Jurkat, Clone E6-1 (cell line): ENCODE data around the gene SLAMF1.
"Not testable (repeated sequence)": the region's sequence is repeated elsewhere in the genome, so short reads cannot be mapped to it uniquely, and the experiment has no call there.

Experiments used
- DNase-seq: peaks from one replicate; pipeline ENCODE4 v3.0.0-alpha.2; 2011; ENCODE audit warnings: low read depth, low spot score
- H3K4me3 ChIP-seq: 2 replicates; pipeline ENCODE4 v1.5.1; 2011; ENCODE audit warnings: mild to moderate bottlenecking, low read length, control low read depth, moderate library complexity

SLAMF1 gene

DNA sequence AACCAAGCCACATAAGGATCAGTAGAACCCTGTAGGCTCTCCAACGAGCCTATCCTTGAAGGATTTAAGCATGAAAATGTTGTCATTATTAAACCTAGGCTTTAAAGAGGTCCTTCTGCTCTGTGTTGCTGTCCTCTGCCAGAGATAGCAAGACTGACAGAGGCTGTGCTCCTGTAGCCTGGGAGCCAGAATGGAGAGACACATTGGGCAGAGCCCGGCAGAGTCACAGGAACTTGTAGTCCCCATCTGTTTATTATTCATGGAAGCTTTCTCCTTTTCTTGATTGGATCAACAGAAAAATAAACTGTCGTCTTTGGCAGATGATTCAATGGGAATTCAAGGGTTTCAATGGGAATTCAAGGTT lies 19.2 kb upstream of the SLAMF1 start:
- H3K4me3 ChIP-seq, result no peak overlapping the region
- no peak for DNase-seq

DNA sequence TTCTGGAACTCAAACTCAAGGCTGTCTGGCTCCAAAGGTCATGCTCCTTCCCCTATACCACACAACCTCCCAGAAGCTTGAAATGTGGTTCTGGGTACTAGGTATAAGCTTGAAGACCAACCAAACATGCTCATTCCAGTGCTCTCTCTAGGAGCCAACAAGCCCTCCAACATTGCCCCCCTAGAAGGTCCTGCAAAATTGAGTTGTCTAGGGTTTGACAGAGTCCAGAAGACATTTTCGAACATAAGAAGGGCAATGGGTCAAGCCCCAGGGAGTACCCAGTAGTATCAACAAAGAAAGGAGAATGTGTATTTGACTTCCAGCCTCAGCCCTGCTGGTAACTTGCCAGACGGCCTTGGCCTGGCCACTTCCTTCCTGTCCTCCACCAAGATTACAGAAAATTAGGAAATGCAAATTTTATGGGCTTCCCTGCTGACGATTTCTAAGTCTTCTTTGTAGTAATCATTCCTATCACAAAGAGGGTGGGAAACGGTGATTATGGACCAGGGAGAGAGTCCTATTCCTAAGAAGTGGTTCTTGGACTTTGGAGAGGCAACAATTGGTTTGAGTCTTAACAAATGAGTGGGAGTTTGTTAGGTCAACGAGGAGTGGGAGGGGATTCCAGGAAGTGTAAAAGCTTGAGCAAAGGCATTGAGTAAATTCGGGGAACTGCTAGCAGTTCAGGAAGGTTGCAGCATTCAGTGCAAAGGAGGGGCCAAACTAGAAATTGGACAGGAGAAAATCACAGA lies 18.7 kb upstream of the SLAMF1 start:
- H3K4me3 ChIP-seq, result no peak overlapping the region
- no peak for DNase-seq

DNA sequence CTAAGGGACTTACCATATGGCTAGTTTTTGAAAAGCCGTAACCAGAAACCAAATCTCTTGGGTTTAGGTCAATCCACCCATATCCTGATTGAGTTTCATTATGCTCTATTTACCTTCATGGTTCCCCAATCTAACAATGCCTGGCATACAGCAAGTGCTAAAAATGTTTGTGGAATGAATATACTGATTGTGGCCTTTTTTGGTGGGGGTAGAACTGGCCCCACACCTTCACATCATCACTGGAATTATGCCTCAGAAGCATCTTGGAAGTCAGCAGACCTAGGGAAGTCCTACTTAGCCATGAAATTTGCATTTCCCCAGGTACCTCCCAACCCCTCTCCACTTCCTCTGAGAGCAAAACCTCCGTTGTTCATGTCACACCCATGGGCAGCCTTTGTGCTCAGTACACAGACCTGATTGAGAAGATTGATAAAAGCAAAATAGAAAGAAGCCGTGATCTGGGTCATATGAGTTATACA lies 17.8 kb upstream of the SLAMF1 start:
- no peak for DNase-seq

DNA sequence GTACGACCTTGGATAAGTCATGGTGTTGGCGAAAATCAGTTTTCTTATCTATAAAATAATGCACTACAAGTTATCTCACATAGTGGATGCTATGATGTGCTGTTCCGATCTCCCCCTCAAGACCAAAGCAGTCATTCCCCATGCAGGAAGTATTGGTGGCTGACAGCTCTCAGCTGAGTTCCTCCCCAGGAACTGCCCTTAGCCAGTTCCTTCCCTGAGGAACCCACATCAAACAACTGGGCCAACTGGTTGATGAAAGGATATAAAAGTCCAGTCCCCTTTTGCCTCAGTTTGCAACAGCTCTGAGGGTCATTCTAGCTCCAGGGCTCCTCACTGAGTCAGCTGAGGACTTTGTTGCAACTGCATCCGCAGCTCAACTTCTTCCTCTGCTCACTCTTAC lies 16.1 kb upstream of the SLAMF1 start:
- no peak overlapping the region for H3K4me3 ChIP-seq
- DNase-seq, result no peak

More for the DNA sequence above, 17.8 kb upstream of the SLAMF1 start:
- no peak overlapping the region for H3K4me3 ChIP-seq

DNA sequence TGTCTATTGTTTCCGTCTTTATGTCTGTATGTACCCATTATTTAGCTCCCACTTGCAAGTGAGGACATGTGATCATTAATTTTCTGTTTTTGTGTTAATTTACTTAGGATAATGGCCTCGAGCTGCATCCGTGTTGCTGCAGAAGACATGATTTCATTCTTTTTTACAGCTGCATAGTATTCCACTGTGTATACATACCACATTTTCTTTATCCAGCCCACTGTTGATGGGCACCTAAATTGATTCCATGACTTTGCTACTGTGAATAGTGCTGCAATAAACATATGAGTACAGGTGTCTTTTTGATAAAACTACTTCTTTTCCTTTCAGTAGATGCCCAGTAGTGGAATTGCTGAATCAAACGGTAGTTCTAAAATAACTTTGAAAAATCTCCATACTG lies 12.7 kb upstream of the SLAMF1 start:
- DNase-seq, result no peak
- no peak overlapping the region for H3K4me3 ChIP-seq

DNA sequence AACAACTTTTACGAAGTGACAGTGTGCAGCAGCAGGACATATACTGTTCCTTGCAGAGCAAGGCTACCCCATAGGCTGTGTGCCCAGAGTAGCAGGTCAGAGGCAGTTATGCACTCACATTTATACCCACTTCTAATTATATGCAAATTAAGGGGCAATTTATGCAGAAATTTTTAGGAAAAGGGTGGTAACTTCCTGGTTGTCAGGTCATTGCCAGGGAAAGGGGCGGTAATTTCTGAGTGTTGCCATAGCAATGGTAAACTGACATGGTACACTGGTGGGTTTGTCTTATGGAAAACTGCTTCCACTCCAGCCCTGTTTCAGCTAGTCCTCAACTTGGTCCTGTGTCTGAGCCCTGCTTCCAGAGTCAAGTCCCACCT lies 12.0 kb upstream of the SLAMF1 start:
- no peak overlapping the region for H3K4me3 ChIP-seq
- DNase-seq, result no peak

GRCh38 chr1:160658162-160658813 lies 11.4 kb upstream of the SLAMF1 start:
- DNase-seq, result no peak
- H3K4me3 ChIP-seq, result no peak overlapping the region

- no peak overlapping the region for H3K4me3 ChIP-seq
- no peak for DNase-seq
Observed at GRCh38 chr1:160657250-160657781, 10.5 kb upstream of the SLAMF1 start.

GRCh38 chr1:160656737-160657136 lies 9.9 kb upstream of the SLAMF1 start:
- no peak for DNase-seq
- H3K4me3 ChIP-seq, result no peak overlapping the region

DNA sequence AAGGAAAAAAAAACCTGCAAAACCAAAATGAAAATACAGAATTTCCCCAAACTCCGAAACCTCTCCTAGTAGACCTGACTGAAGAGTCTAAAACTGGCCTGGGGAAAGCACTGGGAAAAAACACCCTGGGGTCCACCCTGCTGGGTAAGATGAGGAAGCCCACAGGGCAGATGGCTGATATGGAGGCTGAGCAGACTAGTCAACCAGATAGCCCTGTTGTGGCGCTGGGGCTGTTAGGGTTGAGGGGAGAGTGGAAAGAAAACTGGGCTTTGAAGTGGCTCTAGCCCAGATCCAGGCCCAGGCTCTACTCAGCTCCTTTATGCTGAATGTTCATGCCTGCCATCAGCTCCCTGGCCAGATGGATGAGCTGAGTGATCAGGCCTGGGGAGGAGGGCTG lies 6.8 kb upstream of the SLAMF1 start:
- H3K4me3 ChIP-seq, result no peak overlapping the region
- no peak for DNase-seq

- H3K4me3 ChIP-seq, result no peak overlapping the region
- DNase-seq, result no peak
Observed at GRCh38 chr1:160652924-160653619, 6.2 kb upstream of the SLAMF1 start.

DNA sequence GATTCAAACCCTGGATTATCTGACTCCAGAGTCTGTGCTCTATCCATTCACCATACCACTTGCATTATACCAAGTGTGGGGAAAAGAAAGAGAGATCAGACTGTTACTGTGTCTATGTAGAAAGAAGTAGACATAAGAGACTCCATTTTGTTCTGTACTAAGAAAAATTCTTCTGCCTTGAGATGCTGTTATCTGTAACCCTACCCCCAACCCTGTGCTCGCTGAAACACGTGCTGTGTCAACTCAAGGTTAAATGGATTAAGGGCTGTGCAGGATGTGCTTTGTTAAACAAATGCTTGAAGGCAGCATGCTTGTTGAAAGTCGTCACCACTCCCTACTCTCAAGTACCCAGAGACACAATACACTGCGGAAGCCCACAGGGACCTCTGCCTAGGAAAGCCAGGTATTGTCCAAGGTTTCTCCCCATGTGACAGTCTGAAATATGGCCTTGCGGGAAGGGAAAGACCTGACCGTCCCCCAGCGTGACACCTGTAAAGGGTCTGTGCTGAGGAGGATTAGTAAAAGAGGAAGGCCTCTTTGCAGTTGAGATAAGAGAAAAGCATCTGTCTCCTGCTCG lies 5.3 kb upstream of the SLAMF1 start:
- not testable (repeated sequence) for H3K4me3 ChIP-seq, DNase-seq

- no peak for DNase-seq
- H3K4me3 ChIP-seq, result no peak overlapping the region
Observed at GRCh38 chr1:160651433-160652064, 4.7 kb upstream of the SLAMF1 start.

DNA sequence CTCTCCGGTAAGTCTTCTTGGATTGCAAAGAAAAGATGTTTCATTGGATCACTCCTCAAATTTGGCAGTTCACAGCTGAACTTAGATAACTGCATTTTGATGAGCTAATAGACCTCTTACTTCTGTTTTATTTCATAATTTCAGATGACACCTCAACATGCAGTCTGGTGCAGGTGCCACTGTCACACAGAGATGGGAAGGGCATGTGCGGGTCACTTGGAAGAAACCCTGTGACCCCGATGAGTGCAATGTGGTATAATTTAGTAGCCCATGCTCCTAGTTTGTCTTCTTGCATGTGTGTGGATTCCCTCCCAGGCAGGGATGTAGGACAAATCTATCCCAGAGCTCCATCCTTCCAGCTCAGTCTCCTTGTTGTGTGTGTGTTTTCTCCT lies 481 bp upstream of the SLAMF1 start:
- no peak overlapping the region for H3K4me3 ChIP-seq

GRCh38 chr1:160646180-160646579 lies 664 bp downstream of the SLAMF1 start:
- no peak for DNase-seq
- no peak overlapping the region for H3K4me3 ChIP-seq

More for the DNA sequence above, 481 bp upstream of the SLAMF1 start:
- no peak for DNase-seq

GRCh38 chr1:160645386-160646130 lies 1.3 kb downstream of the SLAMF1 start:
- DNase-seq, result no peak
- no peak overlapping the region for H3K4me3 ChIP-seq

GRCh38 chr1:160644399-160644798 lies 2.4 kb downstream of the SLAMF1 start:
- no peak overlapping the region for H3K4me3 ChIP-seq
- DNase-seq, result no peak

DNA sequence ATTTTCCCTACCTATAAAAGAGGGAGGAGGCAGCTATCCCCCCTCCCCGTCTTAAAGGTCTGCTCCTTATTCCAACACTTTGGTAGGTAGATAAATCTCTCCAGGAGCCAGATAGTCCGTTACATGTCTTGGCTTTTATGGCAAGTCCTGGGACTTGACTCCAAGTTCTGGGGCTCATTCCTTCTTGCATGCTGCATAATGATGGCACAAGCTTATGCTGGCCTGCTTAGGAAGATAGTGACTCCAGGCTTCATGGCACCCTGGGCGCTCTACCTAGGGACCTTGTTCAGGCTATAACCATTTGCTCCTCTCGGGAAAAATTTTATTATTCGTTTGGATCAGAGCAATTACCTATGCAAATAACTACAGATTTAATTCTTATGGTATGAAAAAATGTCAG lies 3.7 kb downstream of the SLAMF1 start:
- no peak overlapping the region for H3K4me3 ChIP-seq
- DNase-seq, result no peak

- H3K4me3 ChIP-seq, result no peak overlapping the region
- DNase-seq, result no peak
Observed at GRCh38 chr1:160642281-160642644, 4.6 kb downstream of the SLAMF1 start.
